RWPE1 (cell line): ENCODE data around the gene PALLD.

Experiments used
- CTCF ChIA-PET: fragments of 350-600 bp; sonication (Branson Sonifier 250); formaldehyde crosslinking; extraction: SDS; loops from one replicate; lab custom pipeline; 2021; lab: Yijun Ruan, JAX
- POLR2A ChIA-PET: fragments of 400-600 bp; formaldehyde crosslinking; extraction: SDS; loops from one replicate; lab custom pipeline; 2020; ENCODE audit warnings: antibody characterized with exemption; ENCODE audit not compliant: low non-redundant PET; lab: Yijun Ruan, JAX
- DNase-seq: peaks from one replicate; pipeline ENCODE4 v3.0.0; 2012; ENCODE audit warnings: low spot score
- H3K27ac ChIP-seq: fragments of 450-650 bp; 2 replicates; pipeline ENCODE4 v1.5.1; 2017
- TF ChIP-seq, protein P1 (sequence below): fragments of 450-650 bp; conservative IDR thresholded peaks from 2 replicates; pipeline ENCODE4 v1.5.1; 2017; ENCODE audit warnings: low read depth, mild to moderate bottlenecking

Gene PALLD

DNA sequence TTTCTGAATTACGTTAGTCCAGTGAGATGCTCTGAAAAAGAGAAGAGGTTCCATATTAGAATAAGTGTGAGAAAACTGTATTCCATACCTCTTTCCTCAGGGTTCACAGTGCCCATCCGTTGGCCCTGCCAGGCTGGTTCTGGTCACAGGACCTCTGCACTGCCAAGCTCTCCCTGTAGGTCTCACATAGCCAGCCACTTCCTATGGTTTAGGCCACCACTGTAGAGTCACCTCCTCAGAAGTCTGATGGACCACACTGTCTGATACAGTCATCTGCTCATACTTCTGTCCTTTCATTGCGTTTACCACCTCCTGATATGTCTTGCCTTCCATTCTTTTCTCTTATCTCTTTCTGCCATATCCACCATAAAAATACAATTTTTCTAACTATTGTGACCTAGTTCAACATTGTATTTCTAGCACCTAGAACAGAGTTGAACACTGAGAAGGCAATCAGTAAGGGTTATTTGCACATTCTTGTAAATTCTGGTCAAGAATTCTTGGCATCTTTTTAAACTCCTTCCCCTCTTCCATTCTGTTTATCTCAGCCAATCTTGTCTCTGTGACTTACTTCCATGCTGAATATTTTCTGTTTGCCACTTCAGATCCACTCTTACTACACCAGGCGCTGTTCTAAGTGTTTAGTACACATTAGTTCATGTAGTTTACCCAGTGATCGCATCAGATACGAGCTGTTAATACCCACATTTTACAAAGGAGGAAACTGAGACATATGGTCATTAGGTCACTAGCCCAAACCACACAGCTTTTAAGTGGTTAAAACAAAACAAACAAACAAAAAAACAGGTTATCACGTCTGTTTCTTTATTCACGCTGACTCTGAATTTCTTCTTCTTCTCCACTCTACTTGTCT, 387.6 kb downstream of the PALLD start:
- DNase-seq, result no peak
- TF ChIP-seq, protein P1, sequence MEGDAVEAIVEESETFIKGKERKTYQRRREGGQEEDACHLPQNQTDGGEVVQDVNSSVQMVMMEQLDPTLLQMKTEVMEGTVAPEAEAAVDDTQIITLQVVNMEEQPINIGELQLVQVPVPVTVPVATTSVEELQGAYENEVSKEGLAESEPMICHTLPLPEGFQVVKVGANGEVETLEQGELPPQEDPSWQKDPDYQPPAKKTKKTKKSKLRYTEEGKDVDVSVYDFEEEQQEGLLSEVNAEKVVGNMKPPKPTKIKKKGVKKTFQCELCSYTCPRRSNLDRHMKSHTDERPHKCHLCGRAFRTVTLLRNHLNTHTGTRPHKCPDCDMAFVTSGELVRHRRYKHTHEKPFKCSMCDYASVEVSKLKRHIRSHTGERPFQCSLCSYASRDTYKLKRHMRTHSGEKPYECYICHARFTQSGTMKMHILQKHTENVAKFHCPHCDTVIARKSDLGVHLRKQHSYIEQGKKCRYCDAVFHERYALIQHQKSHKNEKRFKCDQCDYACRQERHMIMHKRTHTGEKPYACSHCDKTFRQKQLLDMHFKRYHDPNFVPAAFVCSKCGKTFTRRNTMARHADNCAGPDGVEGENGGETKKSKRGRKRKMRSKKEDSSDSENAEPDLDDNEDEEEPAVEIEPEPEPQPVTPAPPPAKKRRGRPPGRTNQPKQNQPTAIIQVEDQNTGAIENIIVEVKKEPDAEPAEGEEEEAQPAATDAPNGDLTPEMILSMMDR, result no peak
- no peak overlapping the region for H3K27ac ChIP-seq
- ChIA-PET CTCF (no interaction called here), POLR2A (no interaction called here)

DNA sequence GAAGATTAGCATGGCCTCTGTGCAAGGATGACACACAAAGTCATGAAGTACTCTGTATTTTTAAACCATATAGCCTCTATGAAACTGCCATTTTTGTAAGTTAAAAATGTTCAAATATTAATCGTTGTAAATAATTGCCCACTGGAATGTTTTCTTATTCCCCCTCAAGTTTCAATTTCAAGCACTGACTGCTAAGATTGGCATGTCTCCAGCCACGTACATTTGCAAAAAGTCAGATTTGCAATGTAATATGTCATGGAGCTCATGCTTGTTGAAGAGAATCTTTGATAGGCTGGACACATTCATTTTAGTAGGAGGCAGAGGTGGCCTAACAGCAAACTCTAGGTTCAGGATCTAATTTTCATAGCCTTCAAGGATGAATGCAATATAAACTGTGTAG, 388.5 kb downstream of the PALLD start:
- DNase-seq, result no peak
- TF ChIP-seq, protein P1, result no peak
- ChIA-PET POLR2A (no interaction called here), CTCF (no interaction called here)
- H3K27ac ChIP-seq, result no peak overlapping the region

DNA sequence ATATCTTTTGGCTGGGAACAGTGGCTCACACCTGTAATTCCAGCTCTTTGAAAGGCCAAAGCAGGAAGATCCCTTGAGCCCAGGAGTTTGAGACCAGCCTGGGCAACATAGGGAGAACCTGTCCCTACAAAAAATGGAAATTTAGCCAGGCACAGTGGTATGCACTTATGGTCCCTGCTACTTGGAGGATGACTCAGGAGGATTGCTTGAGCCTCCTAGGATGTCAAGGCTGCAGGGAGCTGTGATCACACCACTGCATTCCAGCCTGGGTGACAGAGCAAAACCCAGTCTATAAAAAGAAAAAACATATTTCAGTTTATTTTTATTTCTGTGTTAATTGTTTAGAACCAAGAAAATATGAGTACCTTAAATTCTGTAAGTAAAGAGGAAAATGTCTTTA, 389.5 kb downstream of the PALLD start:
- TF ChIP-seq, protein P1, result no peak
- CTCF ChIA-PET, result interaction anchor here (0.6 to 0.7 kb wide), 3 partner anchors 15 to 342 kb away, joined by 3 read pairs; no protein-coding TSS in a partner anchor
- no peak overlapping the region for H3K27ac ChIP-seq
- no peak for DNase-seq
- POLR2A ChIA-PET, result no interaction called here

DNA sequence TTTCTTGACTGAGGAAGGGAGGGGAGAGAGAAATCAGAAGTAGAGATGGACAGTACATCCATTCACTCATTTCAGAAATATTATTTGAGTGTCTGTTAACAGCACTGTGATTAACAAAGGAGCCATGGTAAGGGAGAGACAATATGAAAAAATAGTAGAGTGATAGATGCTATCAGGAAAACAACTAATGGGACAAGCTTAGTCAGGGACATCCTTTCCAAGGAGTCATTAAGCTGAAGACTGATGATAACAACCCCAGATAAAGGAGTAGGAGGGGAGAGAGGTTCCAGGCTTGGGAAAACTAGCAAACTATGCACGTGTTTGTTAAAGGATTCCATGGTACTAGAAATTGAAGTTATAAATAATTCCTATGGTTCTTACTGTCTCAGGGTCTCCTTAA, 391.0 kb downstream of the PALLD start:
- DNase-seq, result no peak
- ChIA-PET POLR2A (no interaction called here), CTCF (no interaction called here)
- H3K27ac ChIP-seq, result no peak overlapping the region
- TF ChIP-seq, protein P1, result no peak

DNA sequence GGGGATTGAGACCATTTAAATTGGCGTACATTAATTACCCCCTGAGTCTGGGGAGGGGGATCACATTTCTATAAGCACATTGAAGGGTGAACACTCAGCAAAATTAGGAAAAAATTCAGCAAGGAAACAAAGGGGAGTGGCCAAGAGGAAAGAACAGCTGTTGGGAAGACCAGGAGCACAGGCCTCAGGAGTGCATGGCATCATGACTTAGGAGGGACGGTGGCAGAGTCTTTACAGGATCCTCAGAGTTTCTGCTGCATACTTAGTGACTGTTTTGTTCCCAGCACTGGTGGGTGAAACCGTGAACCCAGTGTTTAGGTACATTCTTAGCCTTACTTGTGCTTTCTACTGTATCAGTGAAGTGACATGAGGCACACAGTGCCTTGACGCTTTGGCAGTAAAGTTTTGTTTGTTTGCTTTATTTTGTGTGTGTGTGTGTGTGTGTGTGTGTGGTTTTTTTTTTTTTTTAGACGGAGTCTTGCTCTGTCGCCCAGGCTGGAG, 391.9 kb downstream of the PALLD start:
- no peak for DNase-seq
- no peak overlapping the region for H3K27ac ChIP-seq
- TF ChIP-seq, protein P1, result no peak
- ChIA-PET CTCF (interaction anchor here (0.6 kb wide), 1 partner anchor 195 kb away, joined by 5 read pairs; no protein-coding TSS in a partner anchor), POLR2A (no interaction called here)

DNA sequence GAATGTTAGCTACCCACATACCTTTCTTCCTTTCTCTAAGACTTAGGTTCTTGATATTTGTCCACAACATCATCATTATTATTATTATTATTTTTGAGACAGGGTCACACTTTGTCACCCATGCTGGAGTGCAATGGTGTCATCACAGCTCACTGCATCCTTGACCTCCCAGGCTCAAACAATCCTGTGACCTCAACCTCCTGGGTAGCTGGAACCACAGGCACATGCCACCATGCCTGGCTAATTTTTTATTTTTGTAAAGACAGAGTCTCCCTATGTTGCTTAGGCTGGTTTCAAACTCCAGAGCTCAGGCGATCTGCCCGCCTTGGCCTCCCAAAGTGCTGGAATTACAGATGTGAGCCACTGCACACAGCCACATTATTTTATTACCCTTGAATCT, 394.2 kb downstream of the PALLD start:
- TF ChIP-seq, protein P1, result no peak
- H3K27ac ChIP-seq, result no peak overlapping the region
- no peak for DNase-seq
- ChIA-PET CTCF (no interaction called here), POLR2A (no interaction called here)
